Measurements from ENCODE around the gene CCDC24.

DNA sequence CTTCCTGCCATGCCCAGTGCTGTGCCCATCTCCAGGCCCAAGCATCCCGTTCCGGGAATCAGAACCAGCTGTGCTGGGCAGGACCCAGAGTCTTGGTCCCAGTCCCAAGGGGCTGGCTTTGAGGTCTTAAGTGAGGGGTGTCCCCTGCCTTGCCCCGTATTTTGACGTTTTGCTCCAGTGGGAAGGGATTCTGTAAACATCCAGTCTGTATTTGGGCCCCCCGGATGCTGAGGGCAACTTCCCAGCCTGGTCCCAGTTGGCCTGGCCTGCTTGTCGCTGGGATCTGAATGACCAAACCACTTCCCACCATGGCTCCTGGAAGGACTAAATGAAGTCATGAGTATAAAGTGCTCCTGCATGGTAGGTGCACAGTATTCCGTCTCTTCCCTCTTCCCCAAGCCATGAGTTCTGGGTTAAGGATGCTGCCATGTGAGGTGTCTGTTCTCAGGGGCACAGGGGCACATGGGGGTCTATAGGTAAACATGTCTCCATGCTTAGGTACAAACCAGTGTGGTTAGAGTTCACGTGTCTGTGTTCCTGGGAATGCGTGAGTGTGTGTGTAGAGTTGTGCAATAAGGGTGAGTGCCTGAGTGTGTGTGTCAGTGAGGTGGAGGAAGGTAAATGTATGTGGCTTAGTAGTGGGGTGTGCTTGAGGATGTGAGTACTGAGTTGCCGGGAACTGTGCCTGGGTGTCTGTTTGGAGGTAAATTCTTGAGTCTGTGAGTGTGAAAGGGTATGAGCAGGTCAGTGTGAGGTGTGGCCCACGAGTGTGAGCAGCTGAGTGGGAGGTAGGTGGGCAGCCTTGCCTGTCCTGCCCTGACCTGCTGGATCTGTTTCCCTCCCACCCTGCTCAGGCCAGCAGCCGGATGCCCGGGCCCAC is 10.9 kb upstream of the CCDC24 start:
- no peak for TF ChIP-seq POLR2A (IDR thresholded peaks at IDR 0.05)
- TF ChIP-seq, protein P1, sequence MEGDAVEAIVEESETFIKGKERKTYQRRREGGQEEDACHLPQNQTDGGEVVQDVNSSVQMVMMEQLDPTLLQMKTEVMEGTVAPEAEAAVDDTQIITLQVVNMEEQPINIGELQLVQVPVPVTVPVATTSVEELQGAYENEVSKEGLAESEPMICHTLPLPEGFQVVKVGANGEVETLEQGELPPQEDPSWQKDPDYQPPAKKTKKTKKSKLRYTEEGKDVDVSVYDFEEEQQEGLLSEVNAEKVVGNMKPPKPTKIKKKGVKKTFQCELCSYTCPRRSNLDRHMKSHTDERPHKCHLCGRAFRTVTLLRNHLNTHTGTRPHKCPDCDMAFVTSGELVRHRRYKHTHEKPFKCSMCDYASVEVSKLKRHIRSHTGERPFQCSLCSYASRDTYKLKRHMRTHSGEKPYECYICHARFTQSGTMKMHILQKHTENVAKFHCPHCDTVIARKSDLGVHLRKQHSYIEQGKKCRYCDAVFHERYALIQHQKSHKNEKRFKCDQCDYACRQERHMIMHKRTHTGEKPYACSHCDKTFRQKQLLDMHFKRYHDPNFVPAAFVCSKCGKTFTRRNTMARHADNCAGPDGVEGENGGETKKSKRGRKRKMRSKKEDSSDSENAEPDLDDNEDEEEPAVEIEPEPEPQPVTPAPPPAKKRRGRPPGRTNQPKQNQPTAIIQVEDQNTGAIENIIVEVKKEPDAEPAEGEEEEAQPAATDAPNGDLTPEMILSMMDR (IDR thresholded peaks at IDR 0.05), result no peak
